HG03060 (cell line): Measurements from ENCODE around the gene SERPIND1.
"Not testable (repeated sequence)": the region's sequence is repeated elsewhere in the genome, so short reads cannot be mapped to it uniquely, and the experiment has no call there.

Experiments
- ATAC-seq: cut with Tn5 transposase; IDR thresholded peaks from one replicate; pipeline ENCODE4 v1.9.1; 2021; ENCODE audit warnings: low read depth, moderate number of reproducible peaks; ENCODE audit not compliant: unreplicated experiment

Gene SERPIND1

DNA sequence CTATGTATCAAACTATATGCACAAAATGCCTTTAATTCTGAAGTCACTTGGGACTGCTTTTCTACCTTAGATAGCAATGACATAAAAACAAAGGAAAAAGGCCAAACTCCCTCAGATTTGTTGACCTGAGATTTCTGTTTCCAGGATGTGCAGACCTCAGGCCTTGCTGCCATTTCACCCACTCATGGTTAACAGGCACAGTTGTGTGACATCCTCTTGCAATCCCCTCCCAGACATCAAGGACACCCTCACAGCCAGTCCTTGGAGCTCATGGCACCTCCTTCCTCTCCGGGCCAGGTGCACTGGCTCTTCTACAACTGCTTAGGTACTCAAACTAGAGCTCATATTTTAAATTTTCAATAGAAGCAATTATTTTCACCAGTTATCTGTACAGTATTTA is 37.3 kb downstream of the SERPIND1 start:
- ATAC-seq = no peak

DNA sequence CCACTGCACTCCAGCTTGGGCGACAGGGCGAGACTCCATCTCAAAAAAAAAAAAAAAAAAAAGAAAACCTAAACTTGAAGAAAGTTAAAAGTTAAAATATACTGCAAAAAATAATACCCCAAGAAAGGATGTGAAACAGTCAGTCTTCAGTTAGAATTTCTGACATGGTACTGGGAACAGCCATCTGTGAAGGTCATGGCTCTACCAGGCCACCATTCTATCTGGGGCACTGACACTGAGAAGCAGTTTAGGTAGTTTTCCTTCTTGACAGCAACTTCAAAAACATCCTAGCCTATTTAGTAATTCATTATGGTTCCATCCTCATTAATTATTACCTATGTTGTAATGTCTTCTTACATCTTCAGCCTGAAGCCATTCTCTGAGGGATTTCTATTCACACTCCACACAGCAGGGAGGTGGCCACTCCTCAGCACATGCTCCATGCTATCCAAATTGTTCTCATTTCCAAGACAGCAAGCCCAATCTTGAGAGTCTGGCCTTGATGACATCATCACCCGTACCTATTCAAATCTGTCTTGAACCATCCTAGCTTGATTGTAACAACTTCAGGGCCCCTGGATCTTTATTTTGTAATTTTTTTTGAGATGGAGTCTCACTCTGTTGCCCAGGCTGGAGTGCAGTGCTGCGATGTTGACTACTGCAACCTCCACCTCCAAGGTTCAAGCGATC is 38.2 kb downstream of the SERPIND1 start:
- ATAC-seq = no peak

DNA sequence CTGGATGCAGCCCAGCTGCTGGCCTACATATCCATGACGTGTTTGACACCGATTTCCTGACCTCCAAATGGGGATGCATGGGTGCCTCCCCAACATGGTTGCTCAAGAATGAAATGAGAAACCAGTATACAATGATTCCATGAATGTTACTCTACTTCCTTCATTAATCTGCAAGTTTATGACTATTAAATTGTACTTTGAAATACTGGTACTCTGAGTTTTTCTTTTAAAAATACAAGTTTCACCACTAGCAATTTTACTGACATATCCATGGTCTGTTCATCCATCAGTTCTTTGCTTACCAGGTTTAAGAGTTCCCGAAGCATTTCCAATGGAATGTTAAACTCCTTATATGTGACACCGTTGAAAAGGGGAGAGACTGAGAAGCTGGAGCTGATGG is 39.1 kb downstream of the SERPIND1 start:
- no peak for ATAC-seq

DNA sequence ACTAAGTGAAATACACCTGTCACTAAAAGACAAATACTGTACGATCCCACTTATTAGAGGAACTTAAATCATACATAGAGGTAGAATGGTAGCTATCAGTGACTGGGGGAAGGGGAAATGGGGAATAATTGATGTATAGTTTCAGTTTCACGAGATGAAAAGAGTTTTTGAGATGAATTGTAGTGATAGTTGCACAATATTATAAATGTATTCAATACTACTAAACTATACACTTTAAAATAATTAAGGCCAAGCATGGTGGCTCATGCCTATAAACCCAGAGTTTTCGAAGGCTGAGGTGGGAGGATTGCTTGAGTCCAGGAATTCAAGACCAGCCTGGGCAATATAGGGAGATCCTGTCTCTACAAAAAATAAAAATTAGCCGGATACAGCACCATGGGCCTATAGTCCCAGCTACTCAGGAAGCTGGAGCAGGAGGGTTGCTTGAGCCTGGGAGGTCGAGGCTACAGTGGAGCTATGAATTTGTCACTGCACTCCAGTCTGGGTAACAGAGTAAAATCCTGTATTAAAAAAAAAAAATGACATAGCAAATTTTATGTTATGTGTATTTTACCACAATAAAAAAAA is 40.4 kb downstream of the SERPIND1 start:
- no peak for ATAC-seq

DNA sequence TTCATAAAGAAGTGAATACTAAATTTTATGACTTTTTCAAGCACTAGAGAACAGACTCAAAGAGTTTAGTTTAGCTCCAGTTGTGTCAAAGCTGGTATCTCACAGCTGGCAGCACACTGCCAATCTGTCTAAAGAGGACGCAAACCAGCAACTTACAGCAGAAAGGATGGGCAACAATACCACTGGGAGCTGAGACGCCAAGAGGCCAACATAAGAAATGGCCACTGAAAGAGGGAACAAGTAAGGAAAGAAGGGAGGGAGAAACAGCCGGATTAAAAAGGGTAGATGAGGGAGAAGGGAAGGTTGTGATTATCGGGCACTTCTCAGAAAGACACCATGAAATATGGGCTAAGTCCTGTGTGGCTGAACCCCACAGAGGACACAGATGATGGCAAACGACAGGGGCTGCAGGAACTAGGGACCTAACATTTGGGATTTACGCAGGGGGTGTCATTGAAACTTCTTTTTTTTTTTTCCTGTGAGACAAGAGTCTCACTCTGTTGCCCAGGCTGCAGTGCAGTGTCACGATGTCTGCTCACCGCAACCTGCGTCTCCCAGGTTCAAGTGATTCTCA is 41.7 kb downstream of the SERPIND1 start:
- ATAC-seq = no peak

DNA sequence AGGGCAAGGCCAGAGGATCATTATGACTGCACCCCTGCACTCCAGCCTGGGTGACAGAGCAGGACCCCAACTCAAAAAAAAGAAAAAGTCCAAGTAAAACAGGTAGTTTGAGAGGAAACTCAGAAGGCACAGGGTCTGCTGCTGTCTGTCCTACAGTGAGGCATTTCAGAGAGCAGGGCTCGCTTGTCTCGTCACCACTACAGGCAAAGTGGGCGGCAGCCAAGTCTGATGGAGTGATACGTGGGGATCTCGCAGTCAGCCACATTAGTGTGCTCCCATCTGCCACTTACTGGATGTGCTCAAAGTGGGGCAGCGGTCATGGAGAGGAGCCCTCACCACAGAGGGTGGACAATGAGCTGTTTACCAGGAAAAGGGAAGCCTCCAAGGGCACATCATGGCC is 42.6 kb downstream of the SERPIND1 start:
- no peak for ATAC-seq

DNA sequence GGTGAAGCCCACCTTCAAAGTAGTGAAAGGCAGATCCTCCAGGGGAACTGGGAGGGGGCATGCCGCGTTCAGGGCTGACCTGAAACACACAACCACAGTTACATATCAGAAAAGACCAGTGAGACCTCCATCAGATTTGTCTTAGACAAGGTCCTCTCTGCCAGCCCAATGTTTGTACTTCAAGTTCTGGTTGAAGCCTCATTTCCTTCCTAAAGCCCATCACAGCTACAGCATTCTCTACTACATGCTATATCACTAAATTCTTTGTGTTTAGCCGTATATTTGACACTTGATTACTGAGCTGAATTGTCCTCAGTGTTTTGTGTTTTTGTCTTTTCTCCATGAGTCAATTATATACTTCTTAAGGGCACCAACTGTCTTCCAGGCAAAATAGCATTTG is 44.6 kb downstream of the SERPIND1 start:
- ATAC-seq = no peak

DNA sequence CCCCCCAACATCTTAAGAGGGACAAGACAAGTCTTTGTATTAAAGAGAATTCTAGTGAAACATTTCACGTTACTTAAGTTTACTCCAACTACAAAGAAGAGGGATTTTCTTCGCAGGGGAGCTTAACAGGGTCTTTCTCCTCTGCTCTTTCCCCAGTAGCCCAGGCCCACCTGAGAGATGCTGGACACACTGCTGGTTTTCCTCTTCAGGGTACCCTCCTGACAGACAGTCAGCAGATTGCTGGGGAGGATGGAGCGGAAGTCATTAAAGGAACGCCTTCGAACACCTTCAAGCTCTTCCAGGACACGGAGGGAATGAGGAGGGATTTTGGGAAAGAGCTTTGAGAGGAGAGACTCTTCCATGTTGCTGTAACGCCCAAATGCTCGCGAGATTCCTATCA is 45.6 kb downstream of the SERPIND1 start:
- ATAC-seq = no peak

DNA sequence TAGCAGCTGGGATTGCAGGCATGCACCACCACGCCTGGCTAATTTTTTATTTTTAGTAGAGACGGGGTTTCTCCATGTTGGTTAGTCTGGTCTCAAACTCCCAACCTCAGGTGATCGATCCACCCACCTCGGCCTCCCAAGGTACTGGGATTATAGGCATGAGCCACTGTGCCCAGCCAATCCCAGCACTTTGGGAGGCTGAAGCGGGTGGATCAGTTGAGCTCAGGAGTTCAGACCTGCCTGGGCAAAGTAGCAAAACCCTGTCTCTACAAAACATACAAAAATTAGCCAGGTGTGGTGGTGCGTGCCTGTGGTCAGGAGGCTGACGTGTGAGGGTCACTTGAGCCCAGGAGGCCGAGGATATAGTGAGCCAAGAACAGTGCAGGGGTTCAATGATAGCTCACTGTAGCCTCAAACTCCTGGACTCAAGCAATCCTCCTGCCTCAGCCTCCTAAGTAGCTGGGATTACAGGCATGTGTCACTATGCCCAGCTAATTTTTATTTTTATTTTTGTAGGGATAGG is 47.9 kb downstream of the SERPIND1 start:
- not testable (repeated sequence) for ATAC-seq

DNA sequence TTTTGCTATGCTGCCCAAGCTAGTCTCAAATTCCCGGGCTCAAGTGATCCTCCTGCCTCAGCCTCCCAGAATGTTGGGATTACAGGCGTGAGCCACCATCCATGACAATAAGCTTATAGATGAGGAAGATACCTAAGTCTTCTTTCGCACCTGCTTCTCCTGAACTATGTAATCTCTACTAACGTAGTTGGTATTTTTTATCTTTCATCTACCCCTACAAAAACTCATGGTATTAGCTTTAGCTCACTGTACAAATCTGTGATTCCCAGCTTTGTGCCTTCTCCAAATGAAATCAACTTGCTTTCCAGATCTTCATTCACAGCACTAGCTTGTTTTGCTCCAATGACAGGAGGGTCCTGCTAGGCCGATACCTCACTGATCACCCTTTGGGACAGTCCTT is 48.3 kb downstream of the SERPIND1 start:
- ATAC-seq = no peak

DNA sequence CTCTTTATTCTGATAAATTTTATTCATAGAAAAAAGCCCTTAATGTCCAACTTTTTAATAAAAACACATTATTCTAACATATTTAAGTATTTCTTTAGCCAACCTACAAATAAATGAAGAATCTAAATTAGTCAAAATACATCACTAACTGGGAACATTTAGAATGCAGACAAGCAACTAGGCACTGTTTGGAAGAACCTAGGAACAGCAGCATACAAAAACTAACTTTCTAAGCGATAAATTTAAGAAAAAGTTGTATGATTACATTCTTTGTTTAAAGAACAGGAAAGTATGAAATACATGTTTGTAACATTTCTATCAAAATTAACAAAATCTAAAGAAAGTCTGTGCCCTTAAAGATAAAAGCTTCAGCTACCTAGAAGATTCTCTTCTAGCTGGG is 49.4 kb downstream of the SERPIND1 start:
- no peak for ATAC-seq

DNA sequence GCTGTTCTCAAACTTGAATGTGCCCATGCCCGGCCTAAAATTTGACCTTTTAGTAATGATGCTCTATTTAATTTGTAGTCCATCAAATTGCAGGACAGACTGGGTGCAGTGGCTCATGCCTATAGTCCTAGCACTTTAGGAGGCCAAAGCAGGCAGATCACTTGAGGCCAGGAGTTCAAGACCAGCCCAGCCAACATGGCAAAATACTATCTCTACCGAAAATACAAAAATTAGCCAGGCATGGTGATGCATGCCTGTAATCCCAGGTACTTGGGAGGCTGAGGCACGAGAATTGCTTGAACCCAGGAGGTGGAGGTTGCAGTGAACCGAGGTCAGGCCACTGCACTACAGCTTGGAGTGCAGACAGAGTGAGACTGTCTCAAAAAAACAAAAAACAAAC is 51.3 kb downstream of the SERPIND1 start:
- not testable (repeated sequence) for ATAC-seq

DNA sequence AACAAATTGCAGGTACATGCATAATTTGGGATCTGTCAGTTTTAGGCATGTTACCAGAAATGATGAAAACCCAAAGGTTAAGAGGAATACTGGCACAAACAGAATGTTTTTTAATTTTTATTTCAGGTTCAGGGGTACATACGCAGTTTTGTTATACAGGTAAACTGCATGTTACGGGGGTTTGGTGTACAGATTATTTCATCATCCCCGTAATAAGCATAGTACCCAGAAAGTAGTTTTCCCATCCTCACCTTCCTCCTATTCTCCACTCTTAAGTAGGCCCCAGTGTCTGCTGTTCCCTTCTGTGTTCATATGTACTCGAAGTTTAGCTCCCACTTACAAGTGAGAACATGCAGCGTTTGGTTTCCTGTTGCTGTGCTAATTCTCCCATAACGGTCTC is 51.7 kb downstream of the SERPIND1 start:
- ATAC-seq = no peak

DNA sequence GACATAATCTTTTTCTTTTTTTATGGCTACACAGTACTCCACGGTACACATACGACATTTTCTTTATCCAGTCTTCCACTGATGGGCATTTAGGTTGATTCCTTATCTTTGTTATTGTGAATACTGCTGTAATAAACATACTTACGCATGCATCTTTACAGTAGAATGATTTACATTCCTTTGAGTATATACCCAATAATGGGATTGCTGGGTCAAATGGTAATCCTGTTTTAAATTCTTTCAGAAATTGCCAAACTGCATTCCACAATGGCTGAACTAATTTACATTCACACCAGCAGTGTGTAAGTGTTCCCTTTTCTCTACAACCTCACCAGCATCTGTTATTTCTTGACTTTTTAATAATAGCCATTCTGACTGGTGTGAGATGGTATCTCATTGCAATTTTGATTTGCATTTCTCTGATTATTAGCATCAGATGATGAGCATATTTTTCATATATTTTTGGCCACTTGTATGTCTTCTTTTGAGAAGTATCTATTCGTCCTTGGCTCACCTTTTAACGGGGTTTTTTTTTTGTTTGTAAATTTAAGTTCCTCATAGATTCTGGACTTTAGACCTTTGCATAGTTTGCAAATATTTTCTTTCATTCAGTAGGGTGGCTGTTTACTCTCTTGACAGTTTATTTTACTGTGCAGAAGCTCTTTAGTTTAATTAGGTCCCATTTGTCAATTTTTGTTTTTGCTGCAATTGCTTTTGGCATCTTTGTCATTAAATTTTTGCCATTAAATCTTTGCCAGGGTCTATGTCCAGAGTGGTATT is 52.6 kb downstream of the SERPIND1 start:
- ATAC-seq = not testable (repeated sequence)

DNA sequence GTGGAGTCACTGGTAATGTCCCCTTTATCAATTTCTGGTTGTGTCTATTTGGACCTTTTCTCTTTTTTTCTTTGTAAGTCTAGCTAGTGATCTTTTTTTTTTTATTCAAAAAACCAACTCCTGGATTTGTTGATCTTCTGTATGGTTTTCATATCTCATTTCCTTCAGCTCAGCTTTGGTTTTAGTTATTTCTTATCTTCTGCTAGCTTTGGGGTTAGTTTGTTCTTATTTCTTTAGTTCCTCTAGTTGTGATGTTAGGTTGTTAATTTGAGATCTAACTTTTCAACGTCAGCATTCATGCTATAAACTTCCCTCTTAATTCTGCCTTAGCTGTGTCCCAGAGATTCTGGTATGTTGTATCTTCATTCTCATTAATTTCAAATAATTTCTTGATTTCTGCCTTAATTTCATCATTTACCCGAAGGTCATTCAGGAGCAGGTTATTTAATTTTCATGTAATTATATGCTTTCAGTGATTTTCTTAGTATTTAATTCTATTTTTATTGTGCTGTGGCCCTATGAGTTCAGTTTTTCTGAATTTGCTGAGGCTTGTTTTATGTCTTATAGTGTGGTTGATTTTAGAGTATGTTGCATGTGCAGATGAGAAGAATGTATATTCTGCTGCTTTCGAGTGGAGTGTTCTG is 55.7 kb downstream of the SERPIND1 start:
- ATAC-seq = no peak

DNA sequence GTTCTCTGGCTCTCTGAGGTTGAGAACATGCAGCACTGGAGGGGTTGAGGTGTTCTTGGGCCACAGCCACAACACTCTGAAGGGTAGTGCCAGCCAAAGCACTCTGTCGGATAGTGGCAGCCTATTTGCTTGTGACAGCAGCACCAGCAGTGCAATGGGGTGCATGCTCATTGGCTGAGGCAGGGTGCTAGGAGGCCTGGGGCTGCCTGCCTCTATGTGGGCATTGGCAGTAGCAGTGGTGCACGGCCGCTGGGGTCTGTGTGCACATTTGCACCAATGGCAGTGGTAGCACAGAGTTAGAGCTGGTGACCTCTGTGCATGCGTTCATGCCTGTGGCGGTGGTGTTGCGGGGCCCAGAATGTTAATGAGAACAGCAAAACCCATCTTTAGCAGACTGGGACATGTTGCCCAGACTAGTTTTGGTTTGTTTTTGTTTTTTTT is 59.3 kb downstream of the SERPIND1 start:
- ATAC-seq = no peak

DNA sequence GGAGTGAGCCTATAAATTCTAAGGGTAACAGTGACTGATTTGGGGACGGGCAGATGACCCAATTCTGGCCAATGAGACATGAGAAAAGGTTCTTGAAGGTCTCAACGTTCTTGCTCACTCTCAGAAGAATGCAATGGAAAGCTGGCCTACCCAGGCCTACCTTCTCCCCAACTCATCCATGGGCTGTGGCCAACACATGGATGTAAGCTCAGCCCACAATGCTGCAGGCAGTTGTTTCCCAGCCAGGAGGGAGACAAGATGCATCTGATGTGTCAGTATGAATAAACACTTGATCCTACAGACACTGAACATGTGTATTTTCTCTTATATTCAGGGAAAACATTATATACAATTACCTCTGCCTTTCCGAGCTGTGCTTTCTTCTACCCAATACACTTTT is 60.3 kb downstream of the SERPIND1 start:
- ATAC-seq = no peak

DNA sequence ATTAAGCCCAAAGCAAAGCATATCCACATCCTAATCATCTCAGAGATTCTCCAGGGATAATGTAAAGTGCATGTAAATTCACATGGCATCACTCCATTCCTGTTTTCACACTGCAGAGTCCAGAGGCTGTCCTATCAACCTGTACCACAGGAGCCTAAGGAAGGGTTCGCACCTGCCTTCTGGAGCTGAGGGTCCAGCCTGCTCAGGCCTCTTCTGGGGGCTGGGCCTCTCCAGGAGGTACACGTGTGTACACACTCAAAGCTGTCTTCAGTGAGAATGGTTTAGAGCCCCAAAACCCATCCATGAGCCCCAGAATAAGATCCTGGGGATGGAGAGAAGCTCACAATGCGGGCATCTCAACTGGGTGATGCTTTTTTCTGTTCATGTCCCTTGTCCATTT is 60.8 kb downstream of the SERPIND1 start:
- no peak for ATAC-seq
